ENCODE results near the gene SLC35E1. TPM values are rescaled to one million over a fixed set of nuclear protein-coding genes. Genes with fewer than 3 reads are reported as not detected.
A peak's percentile ranks its signal among the peaks of the same experiment; 100 is the strongest.

Gene SLC35E1
- total and polyA plus RNA-seq, 2 experiments from 2014 or later: 35.7 to 43.2 TPM

GRCh38 chr19:16612636-16613035 is 40.4 kb upstream of the SLC35E1 start:
- no peaks in the 10 kb centered on the region for H3K27me3 ChIP-seq (replicated peaks; ENCODE audit: insufficient read depth)

DNA sequence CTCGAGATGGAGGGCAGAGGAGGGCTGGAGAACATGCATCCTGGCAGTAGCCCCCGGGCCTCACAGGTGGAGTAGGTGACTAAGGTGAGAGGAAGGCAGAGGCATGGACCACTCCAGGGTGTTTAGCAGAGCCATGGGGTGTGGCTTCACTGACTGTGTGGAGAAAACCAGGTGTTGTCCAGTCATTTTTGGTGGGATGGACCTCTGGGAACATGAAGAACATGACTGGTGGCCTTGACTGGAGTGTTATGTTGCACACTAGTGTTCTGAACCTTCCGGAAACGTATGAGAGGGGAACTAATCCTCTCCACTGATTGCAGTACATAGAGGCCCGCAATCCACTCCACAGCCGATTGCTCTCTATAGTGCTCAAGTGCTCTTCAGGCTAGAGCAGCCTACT is 38.9 kb upstream of the SLC35E1 start:
- TF ChIP-seq EZH2 (IDR thresholded peaks at IDR 0.05; ENCODE audit: insufficient read depth, poor library complexity, severe bottlenecking) (no peak), EZH2phosphoT487 (IDR thresholded peaks at IDR 0.05; ENCODE audit: insufficient read depth, low read depth) (no peak)
- H3K36me3 ChIP-seq (ENCODE audit: low read depth): no peaks in the 10 kb centered on the region
- no peak overlapping the region for H3K9ac ChIP-seq
- no peak overlapping the region for H2AFZ ChIP-seq
- no peak overlapping the region for H3K4me2 ChIP-seq (ENCODE audit: unreplicated experiment)
- H3K27me3 ChIP-seq (replicated peaks; ENCODE audit: insufficient read depth): no peaks in the 10 kb centered on the region
- peaks cover 24% of the 10 kb centered on the region for H3K4me1 ChIP-seq (ENCODE audit: insufficient read depth)
- peaks cover 15% of the 10 kb centered on the region for H3F3A ChIP-seq (ENCODE audit: insufficient read depth)
- H4K20me1 ChIP-seq (ENCODE audit: insufficient read depth): peaks cover 48% of the 10 kb centered on the region
- H3K4me3 ChIP-seq: no peak overlapping the region
- DNase-seq: no peak
- 92 to 93% methylated on average over 6 of the region's 6 CpGs for WGBS, 2 experiments (ENCODE audit: low coverage in 1 of 2, low lambda C conversion rate in 2 of 2, missing lambda C conversion rate in 2 of 2)
- peaks cover 100% of the 10 kb centered on the region for H3K79me2 ChIP-seq (ENCODE audit: insufficient read depth)
- H3K9me3 ChIP-seq (ENCODE audit: low read depth): no peaks in the 10 kb centered on the region
- in situ Hi-C loops (cut with MboI): no loop called here
- no peak overlapping the region for H3K27ac ChIP-seq
- no peaks in the 10 kb centered on the region for H3K9me2 ChIP-seq (ENCODE audit: insufficient read depth)

More at GRCh38 chr19:16612636-16613035, 40.4 kb upstream of the SLC35E1 start:
- Histone ChIP-seq H3K4me2 (ENCODE audit: unreplicated experiment) (no peak overlapping the region), H3K4me1 (ENCODE audit: insufficient read depth) (peaks cover 17% of the 10 kb centered on the region), H3K36me3 (ENCODE audit: low read depth) (no peaks in the 10 kb centered on the region), H3K79me2 (ENCODE audit: insufficient read depth) (peaks cover 100% of the 10 kb centered on the region), H3K27ac (no peak overlapping the region), H3K4me3 (no peak overlapping the region), H2AFZ (no peak overlapping the region), H3K9me3 (ENCODE audit: low read depth) (no peaks in the 10 kb centered on the region), H3K9me2 (ENCODE audit: insufficient read depth) (no peaks in the 10 kb centered on the region), H3F3A (ENCODE audit: insufficient read depth) (peaks cover 11% of the 10 kb centered on the region), H3K9ac (no peak overlapping the region), H4K20me1 (ENCODE audit: insufficient read depth) (peaks cover 46% of the 10 kb centered on the region)
- DNase-seq: no peak
- in situ Hi-C loops (cut with MboI): no loop called here
- no peak for TF ChIP-seq EZH2phosphoT487 (IDR thresholded peaks at IDR 0.05; ENCODE audit: insufficient read depth, low read depth)
- no peak for TF ChIP-seq EZH2 (IDR thresholded peaks at IDR 0.05; ENCODE audit: insufficient read depth, poor library complexity, severe bottlenecking)
- 59 to 69% methylated on average over 3 of the region's 3 CpGs for WGBS, 2 experiments (ENCODE audit: low coverage in 1 of 2, low lambda C conversion rate in 2 of 2, missing lambda C conversion rate in 2 of 2)

DNA sequence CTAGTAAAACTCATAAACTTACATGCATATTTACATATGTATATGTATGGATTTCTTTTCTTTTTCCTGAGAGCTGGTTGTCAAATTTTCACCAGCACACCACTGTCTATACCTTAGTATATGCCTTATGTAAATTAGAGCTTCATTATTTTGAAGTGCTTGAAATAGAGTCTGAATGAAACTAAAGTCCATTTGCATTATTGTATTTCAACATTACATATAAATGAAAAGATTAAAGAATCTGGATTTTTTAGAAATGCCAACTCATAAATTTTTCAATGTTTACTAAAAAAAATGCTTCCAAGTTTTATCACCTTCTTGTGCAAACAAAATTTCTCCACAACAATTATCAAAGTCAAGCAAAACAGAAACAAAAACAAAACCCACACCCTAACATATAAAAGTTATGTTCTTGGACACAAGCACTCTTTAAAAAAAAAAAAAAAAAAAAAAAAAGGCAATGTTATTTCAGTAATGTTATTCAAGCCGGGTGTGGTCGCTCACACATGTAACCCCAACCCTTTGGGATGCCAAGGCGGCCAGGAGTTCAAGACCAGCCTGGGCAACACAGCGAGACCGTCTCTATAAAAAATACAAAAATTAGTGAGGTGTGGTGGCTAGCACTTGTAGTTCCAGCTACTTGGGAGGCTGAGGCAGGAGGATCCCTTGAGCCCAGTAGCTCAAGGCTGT is 37.4 kb upstream of the SLC35E1 start:
- WGBS, 2 experiments (ENCODE audit: low coverage in 1 of 2, low lambda C conversion rate in 2 of 2, missing lambda C conversion rate in 2 of 2): 67 to 70% methylated on average over 5 of the region's 5 CpGs
- H4K20me1 ChIP-seq (ENCODE audit: insufficient read depth): peaks cover 51% of the 10 kb centered on the region

DNA sequence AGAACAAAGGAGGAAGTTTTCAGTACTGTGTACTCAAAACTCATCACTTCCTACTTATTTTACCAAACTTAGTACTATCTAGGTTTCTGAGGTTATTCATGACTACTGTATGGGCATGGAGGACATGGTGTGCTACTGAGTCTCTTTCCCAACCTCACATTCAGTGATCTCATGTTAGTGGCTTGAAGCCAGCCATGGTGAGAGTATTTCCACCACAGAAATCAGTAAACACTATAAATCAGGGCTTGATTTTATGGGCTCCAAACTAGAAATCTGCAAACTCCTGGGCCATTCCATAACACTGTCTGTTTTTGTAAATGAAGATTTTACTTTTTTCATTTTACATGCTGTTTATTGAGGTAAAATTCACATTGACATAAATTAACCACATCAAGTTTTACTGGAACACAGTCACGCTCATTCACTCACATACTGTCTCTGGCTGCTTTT is 36.1 kb upstream of the SLC35E1 start:
- Histone ChIP-seq H3K4me1 (ENCODE audit: insufficient read depth) (peaks cover 29% of the 10 kb centered on the region), H3K4me3 (no peak overlapping the region), H3K4me2 (ENCODE audit: unreplicated experiment) (no peak overlapping the region), H3K27me3 (replicated peaks; ENCODE audit: insufficient read depth) (no peaks in the 10 kb centered on the region), H3K9me3 (ENCODE audit: low read depth) (no peaks in the 10 kb centered on the region), H3K27ac (peak overlapping the region; percentile 46), H3K79me2 (ENCODE audit: insufficient read depth) (peaks cover 100% of the 10 kb centered on the region), H3K36me3 (ENCODE audit: low read depth) (no peaks in the 10 kb centered on the region), H2AFZ (no peak overlapping the region), H3K9ac (peak overlapping the region; percentile 18; the same call in 1 of the 2 replicates), H4K20me1 (ENCODE audit: insufficient read depth) (peaks cover 43% of the 10 kb centered on the region), H3K9me2 (ENCODE audit: insufficient read depth) (no peaks in the 10 kb centered on the region), H3F3A (ENCODE audit: insufficient read depth) (peaks cover 15% of the 10 kb centered on the region)
- in situ Hi-C loops (cut with MboI): no loop called here
- DNase-seq: peak; percentile 94
- WGBS, 2 experiments (ENCODE audit: low coverage in 1 of 2, low lambda C conversion rate in 2 of 2, missing lambda C conversion rate in 2 of 2): 23 to 33% methylated on average over 1 of the region's 1 CpG
- TF ChIP-seq EZH2 (IDR thresholded peaks at IDR 0.05; ENCODE audit: insufficient read depth, poor library complexity, severe bottlenecking): no peak
- peak; percentile 92 for TF ChIP-seq EZH2phosphoT487 (IDR thresholded peaks at IDR 0.05; ENCODE audit: insufficient read depth, low read depth)

More for the DNA sequence above, 37.4 kb upstream of the SLC35E1 start:
- no peak overlapping the region for H3K27ac ChIP-seq
- H3K4me1 ChIP-seq (ENCODE audit: insufficient read depth): peaks cover 29% of the 10 kb centered on the region
- TF ChIP-seq EZH2phosphoT487 (IDR thresholded peaks at IDR 0.05; ENCODE audit: insufficient read depth, low read depth) (no peak), EZH2 (IDR thresholded peaks at IDR 0.05; ENCODE audit: insufficient read depth, poor library complexity, severe bottlenecking) (no peak)
- in situ Hi-C loops (cut with MboI): no loop called here
- H3K9me2 ChIP-seq (ENCODE audit: insufficient read depth): no peaks in the 10 kb centered on the region
- H3K27me3 ChIP-seq (replicated peaks; ENCODE audit: insufficient read depth): no peaks in the 10 kb centered on the region
- no peaks in the 10 kb centered on the region for H3K36me3 ChIP-seq (ENCODE audit: low read depth)
- no peak overlapping the region for H2AFZ ChIP-seq
- DNase-seq: no peak
- no peak overlapping the region for H3K4me3 ChIP-seq
- H3F3A ChIP-seq (ENCODE audit: insufficient read depth): peaks cover 15% of the 10 kb centered on the region
- no peaks in the 10 kb centered on the region for H3K9me3 ChIP-seq (ENCODE audit: low read depth)
- no peak overlapping the region for H3K9ac ChIP-seq
- no peak overlapping the region for H3K4me2 ChIP-seq (ENCODE audit: unreplicated experiment)
- H3K79me2 ChIP-seq (ENCODE audit: insufficient read depth): peaks cover 100% of the 10 kb centered on the region
